Endodermal cell (in vitro differentiated cells): ENCODE results near the gene MOV10L1. TPM values are rescaled to one million over a fixed set of nuclear protein-coding genes. Genes with fewer than 3 reads are reported as not detected.

Experiments
- DNase-seq: peaks from one replicate; pipeline ENCODE4 v3.0.0-alpha.2; 2017
- H3K27ac ChIP-seq: 2 replicates; pipeline ENCODE4 v1.5.1; 2013; ENCODE audit warnings: mild to moderate bottlenecking, low read depth, low read length, moderate library complexity
- H3K27me3 ChIP-seq: 2 replicates; pipeline ENCODE4 v1.6.1; 2013; ENCODE audit warnings: mild to moderate bottlenecking, low read length, moderate library complexity; ENCODE audit not compliant: insufficient read depth, control insufficient read depth, poor library complexity, severe bottlenecking
- H3K36me3 ChIP-seq: 2 replicates; pipeline ENCODE4 v1.7.0; 2013; ENCODE audit warnings: mild to moderate bottlenecking, low read length, moderate library complexity; ENCODE audit not compliant: control insufficient read depth, insufficient read depth
- H3K4me1 ChIP-seq: one replicate; pipeline ENCODE4 v1.7.0; 2013; ENCODE audit warnings: low read length; ENCODE audit not compliant: control insufficient read depth, insufficient read depth
- H3K4me3 ChIP-seq: 2 replicates; pipeline ENCODE4 v1.5.1; 2013; ENCODE audit warnings: mild to moderate bottlenecking, low read length, moderate library complexity
- H3K9ac ChIP-seq: 2 replicates; pipeline ENCODE4 v1.6.1; 2013; ENCODE audit warnings: mild to moderate bottlenecking, low read length, moderate library complexity; ENCODE audit not compliant: poor library complexity, severe bottlenecking; ENCODE audit errors: extremely low read depth
- H3K9me3 ChIP-seq: 2 replicates; pipeline ENCODE4 v1.6.1; 2013; ENCODE audit warnings: mild to moderate bottlenecking, low read length, moderate library complexity; ENCODE audit not compliant: control insufficient read depth
- H3K27ac Mint-ChIP-seq: 2 replicates; pipeline ENCODE4 v1.8.0; 2020; ENCODE audit warnings: mixed read lengths
- H3K27me3 Mint-ChIP-seq: 2 replicates; pipeline ENCODE4 v1.8.0; 2021; ENCODE audit warnings: mild to moderate bottlenecking, mixed read lengths; ENCODE audit not compliant: insufficient read depth
- H3K36me3 Mint-ChIP-seq: 2 replicates; pipeline ENCODE4 v1.8.0; 2020; ENCODE audit warnings: low read depth, mixed read lengths
- H3K4me1 Mint-ChIP-seq: 2 replicates; pipeline ENCODE4 v1.8.0; 2020; ENCODE audit warnings: mixed read lengths
- H3K4me3 Mint-ChIP-seq: 2 replicates; pipeline ENCODE4 v1.8.0; 2020; ENCODE audit warnings: mild to moderate bottlenecking, moderate library complexity, mixed read lengths
- H3K9me3 Mint-ChIP-seq: 2 replicates; pipeline ENCODE4 v1.8.0; 2020; ENCODE audit warnings: mild to moderate bottlenecking, mixed read lengths
- WGBS, 2 experiments: methylation state at CpG; one replicate each; pipeline versions ENCODE4 v1.1.5 to v1.1.7; 2013; ENCODE audit warnings: missing lambda C conversion rate in 2 of 2, mixed read lengths in 1 of 2; ENCODE audit not compliant: insufficient coverage in 1 of 2, insufficient read length in 1 of 2; 5-methylcytosine and 5-hydroxymethylcytosine counted together
- total RNA-seq, 2 donors: library from RNA; stranded (reverse); fragmentation: NEBNext Ultra II Directional in 1 of 2; extraction: Animal tissue kit (Norgen Biotek cat#: 25700) in 1 of 2; gene quantifications; 2 replicates in 1 of 2; 3 replicates in 1 of 2; pipeline ENCODE4 v1.2.1, GENCODE V29; 2021
- TF ChIP-seq, protein P1 (sequence below): fragments of 200-600 bp; sonication (generic); conservative IDR thresholded peaks from 2 replicates; pipeline ENCODE4 v1.5.0; 2021; ENCODE audit warnings: antibody characterized with exemption, mild to moderate bottlenecking

Gene MOV10L1
- total RNA-seq, 2 donors from 2014 or later, result 0.31 TPM; not detected in 1

DNA sequence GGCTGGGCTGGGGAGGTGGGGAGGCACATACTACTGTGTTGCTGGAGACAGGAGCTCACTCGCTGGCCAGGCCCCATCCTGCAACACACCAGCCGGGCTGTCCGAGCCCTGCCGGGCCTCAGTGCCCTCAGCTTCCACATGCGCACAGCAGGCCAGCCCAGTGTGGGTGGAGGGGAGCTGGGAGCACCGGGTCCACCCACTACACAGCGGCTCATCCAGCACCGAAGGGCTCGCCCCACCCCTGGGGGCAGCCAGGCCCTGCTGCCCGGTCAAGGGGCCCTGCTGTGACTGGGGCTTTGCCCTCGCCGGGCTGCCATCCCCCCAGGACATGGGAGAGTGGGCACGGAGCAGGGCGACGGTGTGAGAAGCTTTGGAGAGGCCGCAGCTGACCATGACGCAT is 41.0 kb upstream of the MOV10L1 start:
- peaks cover 3% of the 10 kb centered on the region for H3K9me3 Mint-ChIP-seq
- no peak overlapping the region for H3K4me3 Mint-ChIP-seq
- TF ChIP-seq, protein P1, sequence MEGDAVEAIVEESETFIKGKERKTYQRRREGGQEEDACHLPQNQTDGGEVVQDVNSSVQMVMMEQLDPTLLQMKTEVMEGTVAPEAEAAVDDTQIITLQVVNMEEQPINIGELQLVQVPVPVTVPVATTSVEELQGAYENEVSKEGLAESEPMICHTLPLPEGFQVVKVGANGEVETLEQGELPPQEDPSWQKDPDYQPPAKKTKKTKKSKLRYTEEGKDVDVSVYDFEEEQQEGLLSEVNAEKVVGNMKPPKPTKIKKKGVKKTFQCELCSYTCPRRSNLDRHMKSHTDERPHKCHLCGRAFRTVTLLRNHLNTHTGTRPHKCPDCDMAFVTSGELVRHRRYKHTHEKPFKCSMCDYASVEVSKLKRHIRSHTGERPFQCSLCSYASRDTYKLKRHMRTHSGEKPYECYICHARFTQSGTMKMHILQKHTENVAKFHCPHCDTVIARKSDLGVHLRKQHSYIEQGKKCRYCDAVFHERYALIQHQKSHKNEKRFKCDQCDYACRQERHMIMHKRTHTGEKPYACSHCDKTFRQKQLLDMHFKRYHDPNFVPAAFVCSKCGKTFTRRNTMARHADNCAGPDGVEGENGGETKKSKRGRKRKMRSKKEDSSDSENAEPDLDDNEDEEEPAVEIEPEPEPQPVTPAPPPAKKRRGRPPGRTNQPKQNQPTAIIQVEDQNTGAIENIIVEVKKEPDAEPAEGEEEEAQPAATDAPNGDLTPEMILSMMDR, result no peak
- no peaks in the 10 kb centered on the region for H3K9me3 ChIP-seq
- peaks cover 4% of the 10 kb centered on the region for H3K27me3 Mint-ChIP-seq
- no peaks in the 10 kb centered on the region for H3K27me3 ChIP-seq
- H3K4me1 ChIP-seq, result no peaks in the 10 kb centered on the region
- no peaks in the 10 kb centered on the region for H3K4me1 Mint-ChIP-seq
- no peak overlapping the region for H3K4me3 ChIP-seq
- 90 to 96% methylated on average over 3 to 17 of the region's 17 CpGs for WGBS, 2 experiments
- no peak overlapping the region for H3K9ac ChIP-seq
- no peaks in the 10 kb centered on the region for H3K36me3 ChIP-seq
- no peak overlapping the region for H3K27ac ChIP-seq
- no peak for DNase-seq
- H3K36me3 Mint-ChIP-seq, result no peaks in the 10 kb centered on the region
- no peak overlapping the region for H3K27ac Mint-ChIP-seq

GRCh38 chr22:50049299-50050195 is 40.3 kb upstream of the MOV10L1 start:
- no peaks in the 10 kb centered on the region for H3K4me1 ChIP-seq
- no peaks in the 10 kb centered on the region for H3K27me3 ChIP-seq
- 94% methylated on average over 25 to 36 of the region's 36 CpGs for WGBS, 2 experiments
- Mint-ChIP-seq H3K36me3 (no peaks in the 10 kb centered on the region), H3K27me3 (peaks cover 6% of the 10 kb centered on the region), H3K9me3 (peaks cover 5% of the 10 kb centered on the region), H3K4me3 (no peak overlapping the region), H3K4me1 (no peaks in the 10 kb centered on the region), H3K27ac (no peak overlapping the region)
- TF ChIP-seq, protein P1, result no peak
- H3K4me3 ChIP-seq, result no peak overlapping the region
- H3K27ac ChIP-seq, result no peak overlapping the region
- no peaks in the 10 kb centered on the region for H3K36me3 ChIP-seq
- H3K9me3 ChIP-seq, result no peaks in the 10 kb centered on the region
- H3K9ac ChIP-seq, result no peak overlapping the region
- peak; percentile 30 for DNase-seq

DNA sequence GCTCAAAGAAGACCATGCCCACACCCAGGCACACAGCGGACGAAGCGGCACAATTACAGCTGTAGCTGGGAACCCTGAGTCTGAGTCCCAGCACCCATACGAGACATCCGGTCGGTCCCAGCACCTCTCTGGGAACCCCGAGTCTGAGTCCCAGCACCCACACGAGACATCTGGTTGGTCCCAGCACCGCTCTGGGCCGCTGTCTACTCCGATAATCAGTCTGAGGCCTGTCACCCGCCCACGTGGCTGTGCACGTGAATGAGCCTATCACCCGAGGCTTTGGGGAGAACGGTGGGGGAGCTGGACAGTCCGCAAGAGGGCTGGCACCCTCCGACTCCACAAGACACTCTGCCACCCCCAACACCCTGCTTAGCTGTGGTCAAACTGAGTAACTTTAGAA is 37.9 kb upstream of the MOV10L1 start:
- Mint-ChIP-seq H3K36me3 (no peaks in the 10 kb centered on the region), H3K4me3 (no peak overlapping the region), H3K27me3 (peaks cover 6% of the 10 kb centered on the region), H3K4me1 (no peaks in the 10 kb centered on the region), H3K27ac (no peak overlapping the region), H3K9me3 (peaks cover 5% of the 10 kb centered on the region)
- no peak for DNase-seq
- Histone ChIP-seq H3K4me1 (no peaks in the 10 kb centered on the region), H3K27ac (no peak overlapping the region), H3K9ac (no peak overlapping the region), H3K36me3 (no peaks in the 10 kb centered on the region), H3K4me3 (no peak overlapping the region), H3K27me3 (peaks cover 1% of the 10 kb centered on the region), H3K9me3 (no peaks in the 10 kb centered on the region)
- WGBS, 2 experiments, result 84 to 92% methylated on average over 10 to 18 of the region's 18 CpGs
- TF ChIP-seq, protein P1, result no peak
